GM23338 (cell line): ENCODE measurements around the gene UQCR11. TPM values are rescaled to one million over a fixed set of nuclear protein-coding genes. Genes with fewer than 3 reads are reported as not detected.

ENCODE experiments used
- CREB1 ChIP-seq: fragments of 250-450 bp; sonication (Bioruptor Pico); IDR thresholded peaks from 2 replicates; pipeline ENCODE4 v1.5.0; 2020; ENCODE audit warnings: low read depth, mild to moderate bottlenecking, moderate library complexity
- EZH2phosphoT487 ChIP-seq: fragments of 200-600 bp; sonication (generic); IDR thresholded peaks from one replicate; pipeline ENCODE4 v1.8.1; 2018; ENCODE audit warnings: antibody characterized with exemption; ENCODE audit not compliant: unreplicated experiment
- JUNB ChIP-seq: IDR thresholded peaks from one replicate; pipeline ENCODE4 v1.6.1; 2016; ENCODE audit warnings: antibody characterized with exemption; ENCODE audit not compliant: unreplicated experiment
- NANOG ChIP-seq: IDR thresholded peaks from 2 replicates; pipeline ENCODE4 v1.6.1; 2016; ENCODE audit warnings: antibody characterized with exemption, borderline replicate concordance
- POLR2AphosphoS5 ChIP-seq: IDR thresholded peaks from 2 replicates; pipeline ENCODE4 v1.6.1; 2016; ENCODE audit warnings: antibody characterized with exemption, low read depth
- STAT1 ChIP-seq: IDR thresholded peaks from one replicate; pipeline ENCODE4 v1.6.1; 2016; ENCODE audit warnings: antibody characterized with exemption; ENCODE audit not compliant: unreplicated experiment
- ZNF114 ChIP-seq: fragments of 250-450 bp; sonication (Bioruptor Pico); IDR thresholded peaks from 2 replicates; pipeline ENCODE4 v1.5.0; 2020; ENCODE audit warnings: mild to moderate bottlenecking, moderate library complexity
- polyA plus RNA-seq: library from polyadenylated mRNA; unstranded; fragments of >200 nt; fragmentation: Nextera tagmentation; extraction: Ambion mirVana; gene quantifications from 2 replicates; pipeline ENCODE4 v1.2.1, GENCODE V29; 2016
- total RNA-seq: library from RNA; depleted of rRNA; stranded (reverse); fragments of >200 nt; shearing (Covaris generic); gene quantifications from 2 replicates; pipeline ENCODE4 v1.2.3, GENCODE V29; 2014
- TF ChIP-seq, protein P1 (sequence below): fragments of 250-450 bp; sonication (Bioruptor Pico); IDR thresholded peaks from 2 replicates; pipeline ENCODE4 v1.5.0; 2020; ENCODE audit warnings: mild to moderate bottlenecking, moderate library complexity
- TF ChIP-seq, protein P2 (sequence below): IDR thresholded peaks from one replicate; pipeline ENCODE4 v1.6.1; 2018; ENCODE audit warnings: antibody characterized with exemption; ENCODE audit not compliant: unreplicated experiment
- TF ChIP-seq, protein P3 (sequence below): IDR thresholded peaks from 2 replicates; pipeline ENCODE4 v1.6.1; 2016; ENCODE audit warnings: antibody characterized with exemption

Gene UQCR11
- total and polyA plus RNA-seq, 2 experiments from 2014 or later, result 46.4 to 413 TPM

DNA sequence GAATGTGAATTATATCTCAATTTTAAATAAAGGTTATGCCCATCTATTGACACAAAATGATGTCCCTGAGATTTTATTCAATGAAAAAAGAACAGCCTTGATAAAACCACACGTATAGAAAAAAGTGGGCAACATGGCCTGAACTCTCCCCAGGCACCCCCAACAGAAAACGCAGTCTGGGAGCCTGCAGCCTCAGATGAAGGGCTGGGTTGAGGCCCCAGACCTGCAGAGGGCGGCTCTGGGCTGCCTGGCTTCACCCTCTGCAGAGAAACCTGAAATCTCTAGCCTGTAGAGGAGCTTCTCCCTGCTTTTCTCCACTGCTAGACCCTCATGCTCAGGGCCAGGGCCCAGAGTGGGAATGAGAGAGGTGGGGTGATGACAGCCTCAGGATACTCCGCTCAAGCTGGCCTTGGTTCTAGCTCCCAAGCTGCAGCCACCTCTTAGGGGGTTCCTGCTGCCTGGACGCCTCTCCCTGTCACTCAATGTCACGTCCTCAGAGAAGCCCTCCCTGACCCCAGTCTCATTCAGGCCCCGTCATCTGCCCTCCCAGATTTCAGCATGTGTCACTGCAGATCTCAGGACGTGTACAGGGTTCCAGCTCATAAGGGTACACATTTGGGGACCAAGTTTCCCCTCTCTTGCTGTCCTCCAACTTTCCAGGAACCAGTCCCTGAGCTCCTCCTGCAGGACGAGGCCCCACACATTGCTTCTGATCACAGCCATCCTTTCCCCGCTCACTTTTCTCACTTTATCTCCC lies 14.4 kb downstream of the UQCR11 start (continued):
- TF ChIP-seq, protein P1, sequence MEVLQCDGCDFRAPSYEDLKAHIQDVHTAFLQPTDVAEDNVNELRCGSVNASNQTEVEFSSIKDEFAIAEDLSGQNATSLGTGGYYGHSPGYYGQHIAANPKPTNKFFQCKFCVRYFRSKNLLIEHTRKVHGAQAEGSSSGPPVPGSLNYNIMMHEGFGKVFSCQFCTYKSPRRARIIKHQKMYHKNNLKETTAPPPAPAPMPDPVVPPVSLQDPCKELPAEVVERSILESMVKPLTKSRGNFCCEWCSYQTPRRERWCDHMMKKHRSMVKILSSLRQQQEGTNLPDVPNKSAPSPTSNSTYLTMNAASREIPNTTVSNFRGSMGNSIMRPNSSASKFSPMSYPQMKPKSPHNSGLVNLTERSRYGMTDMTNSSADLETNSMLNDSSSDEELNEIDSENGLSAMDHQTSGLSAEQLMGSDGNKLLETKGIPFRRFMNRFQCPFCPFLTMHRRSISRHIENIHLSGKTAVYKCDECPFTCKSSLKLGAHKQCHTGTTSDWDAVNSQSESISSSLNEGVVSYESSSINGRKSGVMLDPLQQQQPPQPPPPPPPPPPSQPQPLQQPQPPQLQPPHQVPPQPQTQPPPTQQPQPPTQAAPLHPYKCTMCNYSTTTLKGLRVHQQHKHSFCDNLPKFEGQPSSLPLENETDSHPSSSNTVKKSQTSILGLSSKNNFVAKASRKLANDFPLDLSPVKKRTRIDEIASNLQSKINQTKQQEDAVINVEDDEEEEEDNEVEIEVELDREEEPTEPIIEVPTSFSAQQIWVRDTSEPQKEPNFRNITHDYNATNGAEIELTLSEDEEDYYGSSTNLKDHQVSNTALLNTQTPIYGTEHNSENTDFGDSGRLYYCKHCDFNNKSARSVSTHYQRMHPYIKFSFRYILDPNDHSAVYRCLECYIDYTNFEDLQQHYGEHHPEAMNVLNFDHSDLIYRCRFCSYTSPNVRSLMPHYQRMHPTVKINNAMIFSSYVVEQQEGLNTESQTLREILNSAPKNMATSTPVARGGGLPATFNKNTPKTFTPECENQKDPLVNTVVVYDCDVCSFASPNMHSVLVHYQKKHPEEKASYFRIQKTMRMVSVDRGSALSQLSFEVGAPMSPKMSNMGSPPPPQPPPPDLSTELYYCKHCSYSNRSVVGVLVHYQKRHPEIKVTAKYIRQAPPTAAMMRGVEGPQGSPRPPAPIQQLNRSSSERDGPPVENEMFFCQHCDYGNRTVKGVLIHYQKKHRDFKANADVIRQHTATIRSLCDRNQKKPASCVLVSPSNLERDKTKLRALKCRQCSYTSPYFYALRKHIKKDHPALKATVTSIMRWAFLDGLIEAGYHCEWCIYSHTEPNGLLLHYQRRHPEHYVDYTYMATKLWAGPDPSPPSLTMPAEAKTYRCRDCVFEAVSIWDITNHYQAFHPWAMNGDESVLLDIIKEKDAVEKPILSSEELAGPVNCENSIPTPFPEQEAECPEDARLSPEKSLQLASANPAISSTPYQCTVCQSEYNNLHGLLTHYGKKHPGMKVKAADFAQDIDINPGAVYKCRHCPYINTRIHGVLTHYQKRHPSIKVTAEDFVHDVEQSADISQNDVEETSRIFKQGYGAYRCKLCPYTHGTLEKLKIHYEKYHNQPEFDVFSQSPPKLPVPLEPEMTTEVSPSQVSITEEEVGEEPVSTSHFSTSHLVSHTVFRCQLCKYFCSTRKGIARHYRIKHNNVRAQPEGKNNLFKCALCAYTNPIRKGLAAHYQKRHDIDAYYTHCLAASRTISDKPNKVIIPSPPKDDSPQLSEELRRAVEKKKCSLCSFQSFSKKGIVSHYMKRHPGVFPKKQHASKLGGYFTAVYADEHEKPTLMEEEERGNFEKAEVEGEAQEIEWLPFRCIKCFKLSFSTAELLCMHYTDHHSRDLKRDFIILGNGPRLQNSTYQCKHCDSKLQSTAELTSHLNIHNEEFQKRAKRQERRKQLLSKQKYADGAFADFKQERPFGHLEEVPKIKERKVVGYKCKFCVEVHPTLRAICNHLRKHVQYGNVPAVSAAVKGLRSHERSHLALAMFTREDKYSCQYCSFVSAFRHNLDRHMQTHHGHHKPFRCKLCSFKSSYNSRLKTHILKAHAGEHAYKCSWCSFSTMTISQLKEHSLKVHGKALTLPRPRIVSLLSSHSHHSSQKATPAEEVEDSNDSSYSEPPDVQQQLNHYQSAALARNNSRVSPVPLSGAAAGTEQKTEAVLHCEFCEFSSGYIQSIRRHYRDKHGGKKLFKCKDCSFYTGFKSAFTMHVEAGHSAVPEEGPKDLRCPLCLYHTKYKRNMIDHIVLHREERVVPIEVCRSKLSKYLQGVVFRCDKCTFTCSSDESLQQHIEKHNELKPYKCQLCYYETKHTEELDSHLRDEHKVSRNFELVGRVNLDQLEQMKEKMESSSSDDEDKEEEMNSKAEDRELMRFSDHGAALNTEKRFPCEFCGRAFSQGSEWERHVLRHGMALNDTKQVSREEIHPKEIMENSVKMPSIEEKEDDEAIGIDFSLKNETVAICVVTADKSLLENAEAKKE, result no peak
- TF ChIP-seq ZNF114 (CRISPR knock-in tag), result no peak
- peak; percentile 39; the same call in 1 of the 2 replicates for TF ChIP-seq POLR2AphosphoS5
- no peak for TF ChIP-seq EZH2phosphoT487
- no peak for TF ChIP-seq CREB1 (CRISPR knock-in tag)
- TF ChIP-seq JUNB, result no peak
- TF ChIP-seq, protein P2, sequence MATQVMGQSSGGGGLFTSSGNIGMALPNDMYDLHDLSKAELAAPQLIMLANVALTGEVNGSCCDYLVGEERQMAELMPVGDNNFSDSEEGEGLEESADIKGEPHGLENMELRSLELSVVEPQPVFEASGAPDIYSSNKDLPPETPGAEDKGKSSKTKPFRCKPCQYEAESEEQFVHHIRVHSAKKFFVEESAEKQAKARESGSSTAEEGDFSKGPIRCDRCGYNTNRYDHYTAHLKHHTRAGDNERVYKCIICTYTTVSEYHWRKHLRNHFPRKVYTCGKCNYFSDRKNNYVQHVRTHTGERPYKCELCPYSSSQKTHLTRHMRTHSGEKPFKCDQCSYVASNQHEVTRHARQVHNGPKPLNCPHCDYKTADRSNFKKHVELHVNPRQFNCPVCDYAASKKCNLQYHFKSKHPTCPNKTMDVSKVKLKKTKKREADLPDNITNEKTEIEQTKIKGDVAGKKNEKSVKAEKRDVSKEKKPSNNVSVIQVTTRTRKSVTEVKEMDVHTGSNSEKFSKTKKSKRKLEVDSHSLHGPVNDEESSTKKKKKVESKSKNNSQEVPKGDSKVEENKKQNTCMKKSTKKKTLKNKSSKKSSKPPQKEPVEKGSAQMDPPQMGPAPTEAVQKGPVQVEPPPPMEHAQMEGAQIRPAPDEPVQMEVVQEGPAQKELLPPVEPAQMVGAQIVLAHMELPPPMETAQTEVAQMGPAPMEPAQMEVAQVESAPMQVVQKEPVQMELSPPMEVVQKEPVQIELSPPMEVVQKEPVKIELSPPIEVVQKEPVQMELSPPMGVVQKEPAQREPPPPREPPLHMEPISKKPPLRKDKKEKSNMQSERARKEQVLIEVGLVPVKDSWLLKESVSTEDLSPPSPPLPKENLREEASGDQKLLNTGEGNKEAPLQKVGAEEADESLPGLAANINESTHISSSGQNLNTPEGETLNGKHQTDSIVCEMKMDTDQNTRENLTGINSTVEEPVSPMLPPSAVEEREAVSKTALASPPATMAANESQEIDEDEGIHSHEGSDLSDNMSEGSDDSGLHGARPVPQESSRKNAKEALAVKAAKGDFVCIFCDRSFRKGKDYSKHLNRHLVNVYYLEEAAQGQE, result no peak
- TF ChIP-seq, protein P3, sequence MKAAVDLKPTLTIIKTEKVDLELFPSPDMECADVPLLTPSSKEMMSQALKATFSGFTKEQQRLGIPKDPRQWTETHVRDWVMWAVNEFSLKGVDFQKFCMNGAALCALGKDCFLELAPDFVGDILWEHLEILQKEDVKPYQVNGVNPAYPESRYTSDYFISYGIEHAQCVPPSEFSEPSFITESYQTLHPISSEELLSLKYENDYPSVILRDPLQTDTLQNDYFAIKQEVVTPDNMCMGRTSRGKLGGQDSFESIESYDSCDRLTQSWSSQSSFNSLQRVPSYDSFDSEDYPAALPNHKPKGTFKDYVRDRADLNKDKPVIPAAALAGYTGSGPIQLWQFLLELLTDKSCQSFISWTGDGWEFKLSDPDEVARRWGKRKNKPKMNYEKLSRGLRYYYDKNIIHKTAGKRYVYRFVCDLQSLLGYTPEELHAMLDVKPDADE, result no peak
- no peak for TF ChIP-seq NANOG
- no peak for TF ChIP-seq STAT1
